Activated CD4-positive, alpha-beta T cell treated with anti-CD3 and anti-CD28 coated beads, Interleukin-2, Interleukin-6, amounts not matched to agents 100 ng/mL and 50 ng/mL, durations not matched to agents 16 hours and 8 hours (primary cell): Measurements from ENCODE around the gene C10orf105.

Experiments used
- DNase-seq: peaks from one replicate; pipeline ENCODE4 v3.0.0-alpha.2; 2020

C10orf105 gene

GRCh38 chr10:71736570-71736952 is 17.0 kb upstream of the C10orf105 start:
- no peak for DNase-seq

- peak; percentile 62 for DNase-seq
These were observed 16.4 kb upstream of the C10orf105 start for GRCh38 chr10:71735709-71736569.

GRCh38 chr10:71734797-71735196 is 15.2 kb upstream of the C10orf105 start:
- no peak for DNase-seq

GRCh38 chr10:71731791-71732190 is 12.2 kb upstream of the C10orf105 start:
- DNase-seq = no peak

GRCh38 chr10:71729161-71729636 is 9.6 kb upstream of the C10orf105 start:
- no peak for DNase-seq

GRCh38 chr10:71727738-71728737 is 8.5 kb upstream of the C10orf105 start:
- DNase-seq = peak; percentile 58

- DNase-seq = peak; percentile 52
These were observed 7.6 kb upstream of the C10orf105 start for GRCh38 chr10:71727105-71727737.

- peak; percentile 47 for DNase-seq
These were observed 7.1 kb upstream of the C10orf105 start for GRCh38 chr10:71726580-71727104.

- peak; percentile 82 for DNase-seq
These were observed 6.5 kb upstream of the C10orf105 start for GRCh38 chr10:71725998-71726579.

- no peak for DNase-seq
These were observed 5.7 kb upstream of the C10orf105 start for GRCh38 chr10:71725249-71725648.

GRCh38 chr10:71724539-71724938 is 5.0 kb upstream of the C10orf105 start:
- no peak for DNase-seq

- no peak for DNase-seq
These were observed 3.7 kb upstream of the C10orf105 start for GRCh38 chr10:71723311-71723710.

GRCh38 chr10:71722849-71723248 is 3.3 kb upstream of the C10orf105 start:
- no peak for DNase-seq

GRCh38 chr10:71721313-71721712 is 1.7 kb upstream of the C10orf105 start:
- no peak for DNase-seq

- no peak for DNase-seq
These were observed 710 bp upstream of the C10orf105 start for GRCh38 chr10:71720288-71720687.

GRCh38 chr10:71719042-71719441 is 536 bp downstream of the C10orf105 start:
- no peak for DNase-seq

- no peak for DNase-seq
These were observed 1.3 kb downstream of the C10orf105 start for GRCh38 chr10:71718165-71718698.

- no peak for DNase-seq
These were observed 2.0 kb downstream of the C10orf105 start for GRCh38 chr10:71717551-71717951.

GRCh38 chr10:71717056-71717455 is 2.5 kb downstream of the C10orf105 start:
- DNase-seq = no peak

- DNase-seq = no peak
These were observed 3.2 kb downstream of the C10orf105 start for GRCh38 chr10:71716426-71716825.

GRCh38 chr10:71715860-71716259 is 3.7 kb downstream of the C10orf105 start:
- DNase-seq = no peak

GRCh38 chr10:71715026-71715425 is 4.6 kb downstream of the C10orf105 start:
- DNase-seq = no peak
